HG03039 (cell line): ENCODE results near the gene ABCD1.

Experiments
- ATAC-seq: cut with Tn5 transposase; IDR thresholded peaks from one replicate; pipeline ENCODE4 v1.9.1; 2021; ENCODE audit warnings: mild to moderate bottlenecking, moderate library complexity; ENCODE audit not compliant: unreplicated experiment

The ABCD1 gene

DNA sequence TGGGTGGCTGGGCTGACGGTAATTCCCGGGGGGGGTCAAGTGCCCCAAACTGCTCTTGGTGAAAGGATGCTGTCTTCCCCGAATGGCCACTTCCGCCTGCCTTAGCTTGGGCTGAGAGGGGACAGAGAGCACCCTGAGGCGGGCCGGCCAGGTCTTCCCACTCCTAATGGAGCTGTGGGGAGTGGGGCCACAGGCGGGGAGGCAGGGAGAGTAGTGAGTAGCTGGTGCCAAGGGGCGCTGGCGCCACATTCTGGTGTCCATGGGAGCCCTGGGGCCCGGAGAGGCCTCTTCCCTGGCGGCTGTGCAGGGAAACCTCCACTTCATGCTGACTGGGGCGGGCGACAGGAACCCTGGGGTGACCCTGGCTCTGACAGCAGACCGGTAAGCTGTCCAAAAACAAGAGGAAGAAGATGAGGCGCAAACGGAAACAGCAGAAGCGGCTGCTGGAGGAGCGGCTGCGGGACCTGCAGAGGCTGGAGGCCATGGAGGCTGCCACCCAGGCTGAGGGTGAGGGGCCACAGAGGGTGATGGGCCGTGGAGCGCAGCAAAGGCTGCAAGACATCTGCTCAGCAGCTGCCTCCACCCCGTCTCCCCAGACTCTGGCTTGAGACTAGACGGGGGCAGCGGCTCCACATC is 58.8 kb downstream of the ABCD1 start:
- no peak for ATAC-seq

DNA sequence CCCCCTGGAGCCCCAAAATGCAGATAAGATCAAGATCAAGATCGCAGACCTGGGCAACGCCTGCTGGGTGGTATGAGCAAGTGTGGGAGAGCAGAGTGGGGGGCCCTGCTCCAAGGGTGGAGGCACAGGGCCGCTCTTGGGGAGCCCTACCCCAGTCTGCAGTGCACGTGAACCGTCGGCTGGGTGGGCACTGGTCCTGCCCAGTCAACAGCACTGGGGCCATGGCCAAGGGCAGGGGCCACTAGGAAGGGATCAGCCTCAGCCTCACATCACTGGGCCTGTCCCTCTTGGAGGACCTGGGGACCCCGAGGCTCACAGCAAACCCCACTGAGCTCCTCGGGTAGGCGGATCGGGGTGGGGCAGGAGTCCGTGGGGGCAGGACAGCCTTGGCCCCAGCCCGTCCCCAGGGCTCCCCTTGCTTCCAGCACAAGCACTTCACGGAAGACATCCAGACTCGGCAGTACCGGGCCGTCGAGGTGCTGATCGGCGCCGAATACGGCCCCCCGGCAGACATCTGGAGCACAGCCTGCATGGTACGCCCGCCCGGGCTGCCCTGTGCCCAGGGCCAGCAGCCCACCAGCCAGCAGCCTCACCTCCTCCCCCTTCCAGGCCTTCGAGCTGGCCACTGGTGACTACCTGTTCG is 59.8 kb downstream of the ABCD1 start:
- no peak for ATAC-seq

DNA sequence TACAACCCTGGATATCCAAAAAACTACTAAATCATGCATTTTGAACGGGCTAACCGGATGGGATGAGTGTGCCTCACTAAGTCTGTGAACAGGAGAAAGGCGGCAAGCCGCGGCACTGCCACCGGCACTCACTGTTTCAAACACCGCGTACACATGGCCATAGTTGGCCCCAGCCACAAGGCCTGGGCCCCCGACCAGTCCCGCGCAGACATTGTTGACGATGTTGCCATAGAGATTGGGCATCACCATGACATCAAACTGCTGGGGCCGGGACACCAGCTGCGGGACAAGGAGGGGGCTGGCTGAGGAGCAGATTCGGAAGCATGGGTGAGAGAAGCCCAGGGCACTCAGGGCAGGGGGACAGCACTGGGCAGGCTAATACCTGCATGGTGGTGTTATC is 62.0 kb downstream of the ABCD1 start:
- no peak for ATAC-seq

DNA sequence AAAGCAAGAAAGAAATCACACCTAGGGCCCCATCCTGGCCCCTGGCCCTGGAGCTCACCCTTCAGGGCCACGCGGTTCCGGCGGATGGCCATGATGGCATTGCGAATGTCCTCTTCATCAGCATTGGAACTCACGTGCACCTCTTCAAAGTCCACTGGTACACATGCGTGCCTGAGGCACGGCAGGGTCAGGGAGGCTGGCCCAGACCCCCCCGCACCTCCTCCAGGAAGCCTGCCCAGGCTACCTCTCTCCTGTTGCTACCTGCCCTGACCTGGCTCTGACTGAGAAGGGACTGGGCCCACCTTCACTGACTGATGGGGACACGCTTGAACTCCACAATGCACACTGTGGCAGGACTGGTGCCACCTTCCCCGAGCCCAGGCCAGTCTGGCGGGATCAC is 65.0 kb downstream of the ABCD1 start:
- no peak for ATAC-seq

DNA sequence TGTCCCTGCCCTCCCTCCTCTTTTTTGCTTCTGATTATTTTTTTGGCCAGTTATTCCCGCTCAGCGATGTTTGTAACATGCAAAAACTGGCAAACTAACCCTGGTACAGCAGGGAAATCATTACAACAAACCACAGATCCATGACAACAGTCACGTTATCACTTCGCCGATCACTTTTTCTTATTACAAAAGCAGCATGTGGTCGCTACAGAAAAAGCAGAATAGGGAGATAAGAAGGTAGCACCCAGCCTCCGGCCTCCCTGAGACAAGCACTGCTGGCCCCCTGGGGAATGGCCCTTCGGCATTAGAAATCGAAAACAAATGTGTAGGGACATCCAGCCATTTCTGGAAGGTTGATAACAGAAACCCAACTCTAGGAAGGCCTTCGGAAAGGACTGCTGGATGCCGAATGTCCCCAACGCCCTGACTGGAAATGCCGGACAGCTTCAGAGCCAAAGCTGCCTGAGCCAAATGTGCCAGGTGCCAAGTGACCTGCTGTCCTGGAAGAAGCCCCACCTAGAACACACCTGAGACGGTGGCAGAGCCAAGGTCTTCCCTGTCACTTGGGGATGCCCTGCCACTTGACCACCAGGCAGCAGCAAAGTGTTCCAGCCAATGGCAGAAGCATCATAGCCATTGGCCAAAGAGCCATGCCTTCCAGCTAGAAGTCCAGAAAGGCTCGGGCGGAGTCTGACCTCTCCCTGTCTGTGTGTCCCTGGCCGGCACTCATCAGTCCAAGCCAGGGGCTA is 66.6 kb downstream of the ABCD1 start:
- no peak for ATAC-seq

DNA sequence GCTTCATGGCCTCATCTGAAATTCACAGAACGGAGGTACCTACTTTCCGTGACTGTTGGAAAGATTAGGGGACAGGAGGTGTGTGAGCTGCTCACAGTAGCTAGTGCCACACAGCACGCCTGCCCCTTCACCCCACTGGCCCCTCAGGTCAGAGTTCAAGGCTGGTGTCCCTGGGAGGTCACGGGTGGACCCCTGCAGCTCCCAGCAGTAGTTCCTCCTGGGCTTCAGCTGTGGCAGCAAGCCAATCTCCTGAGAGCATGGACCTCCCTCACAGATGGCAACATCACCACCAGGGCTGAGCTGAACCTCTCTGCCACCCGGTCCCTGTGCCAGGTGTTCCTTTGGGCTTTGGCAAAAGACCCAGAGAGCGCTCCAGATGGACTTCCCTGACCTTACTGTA is 67.7 kb downstream of the ABCD1 start:
- no peak for ATAC-seq

DNA sequence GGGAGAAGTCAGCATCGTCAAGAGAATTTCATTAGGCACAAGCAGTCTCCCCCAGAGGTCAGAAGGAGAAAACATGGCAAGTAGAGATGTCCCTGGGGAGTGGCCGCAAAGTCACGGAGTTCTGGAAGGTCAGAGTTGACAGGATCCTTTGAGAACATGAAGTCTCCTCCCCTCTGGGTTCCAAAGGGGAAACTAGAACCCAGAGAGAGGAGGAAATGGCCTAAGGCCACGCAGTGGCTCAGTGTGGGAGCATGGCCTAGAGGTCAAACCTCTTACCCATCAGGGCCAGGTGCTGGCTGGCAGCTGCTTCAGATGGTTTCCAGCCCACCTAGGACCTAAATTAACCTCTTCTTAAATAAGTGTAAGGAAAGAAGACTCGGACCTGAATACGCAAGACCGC is 68.6 kb downstream of the ABCD1 start:
- ATAC-seq, result no peak
